Activated CD4-positive, CD25-positive, alpha-beta regulatory T cell treated with anti-CD3 and anti-CD28 coated beads, Interleukin-2, amount 50 U/mL, for 16 hours (primary cell): ENCODE results near the gene SDR42E2.
"Not testable (repeated sequence)": the region's sequence is repeated elsewhere in the genome, so short reads cannot be mapped to it uniquely, and the experiment has no call there.

Source experiments
- DNase-seq: peaks from one replicate; pipeline ENCODE4 v3.0.0-alpha.2; 2020; ENCODE audit warnings: low read depth, low spot score

The SDR42E2 gene

GRCh38 chr16:22161999-22162655 lies at the start of gene SDR42E2:
Gene SDR42E2, plus strand, starts transcription at chr16:22162506. Its CDS starts 3,077 bp downstream, at chr16:22165583.
- no peak for DNase-seq

GRCh38 chr16:22116095-22116700 lies 46.1 kb upstream of the SDR42E2 start:
- DNase-seq = no peak

GRCh38 chr16:22117609-22118008 lies 44.7 kb upstream of the SDR42E2 start:
- DNase-seq = no peak

GRCh38 chr16:22120440-22120839 lies 41.9 kb upstream of the SDR42E2 start:
- DNase-seq = no peak

GRCh38 chr16:22122239-22122638 lies 40.1 kb upstream of the SDR42E2 start:
- no peak for DNase-seq

- no peak for DNase-seq
Measured at GRCh38 chr16:22123146-22123545, 39.2 kb upstream of the SDR42E2 start.

GRCh38 chr16:22123759-22124490 lies 38.4 kb upstream of the SDR42E2 start:
- DNase-seq = no peak

- no peak for DNase-seq
Measured at GRCh38 chr16:22124583-22125284, 37.6 kb upstream of the SDR42E2 start.

GRCh38 chr16:22126037-22126558 lies 36.2 kb upstream of the SDR42E2 start:
- no peak for DNase-seq

GRCh38 chr16:22128537-22128936 lies 33.8 kb upstream of the SDR42E2 start:
- DNase-seq = not testable (repeated sequence)

GRCh38 chr16:22130528-22130927 lies 31.8 kb upstream of the SDR42E2 start:
- DNase-seq = no peak

- DNase-seq = no peak
Measured at GRCh38 chr16:22132801-22133200, 29.5 kb upstream of the SDR42E2 start.

- DNase-seq = no peak
Measured at GRCh38 chr16:22138482-22138881, 23.8 kb upstream of the SDR42E2 start.

- no peak for DNase-seq
Measured at GRCh38 chr16:22139008-22139407, 23.3 kb upstream of the SDR42E2 start.

GRCh38 chr16:22139732-22140131 lies 22.6 kb upstream of the SDR42E2 start:
- DNase-seq = no peak

- no peak for DNase-seq
Measured at GRCh38 chr16:22141767-22142166, 20.5 kb upstream of the SDR42E2 start.

- no peak for DNase-seq
Measured at GRCh38 chr16:22144520-22144919, 17.8 kb upstream of the SDR42E2 start.

- no peak for DNase-seq
Measured at GRCh38 chr16:22147853-22148252, 14.5 kb upstream of the SDR42E2 start.

- DNase-seq = no peak
Measured at GRCh38 chr16:22151246-22151998, 10.9 kb upstream of the SDR42E2 start.

- no peak for DNase-seq
Measured at GRCh38 chr16:22152316-22152715, 10.0 kb upstream of the SDR42E2 start.

GRCh38 chr16:22153078-22153477 lies 9.2 kb upstream of the SDR42E2 start:
- DNase-seq = not testable (repeated sequence)
